ENCODE data around the gene MAP3K7. TPM values are rescaled to one million over a fixed set of nuclear protein-coding genes. Genes with fewer than 3 reads are reported as not detected.
A peak's percentile ranks its signal among the peaks of the same experiment; 100 is the strongest.

MAP3K7 gene
- total and polyA plus RNA-seq, 4 experiments from 2014 or later, result 18.8 to 34.1 (median 28.9) TPM

GRCh38 chr6:90514496-90514895 is 72.4 kb downstream of the MAP3K7 start:
- Histone ChIP-seq H3K4me3 (ENCODE audit: low read length in 2 of 2) (no peak overlapping the region), H3K36me3 (ENCODE audit: insufficient read depth, low read length) (peaks cover 9% of the 10 kb centered on the region), H3K27ac (ENCODE audit: low read depth, low read length) (no peak overlapping the region), H3K27me3 (ENCODE audit: insufficient read depth, low read length) (no peaks in the 10 kb centered on the region), H3K4me1 (ENCODE audit: insufficient read depth, low read length) (no peaks in the 10 kb centered on the region), H3K9me3 (ENCODE audit: control insufficient read depth in 1 of 2, low read length in 2 of 2) (no peaks in the 10 kb centered on the region)
- Mint-ChIP-seq H3K4me3 (no peak overlapping the region), H3K36me3 (peaks cover 61 to 68% of the 10 kb centered on the region in 2 donors), H3K27me3 (no peaks in the 10 kb centered on the region), H3K4me1 (no peaks in the 10 kb centered on the region), H3K27ac (no peak overlapping the region), H3K9me3 (peaks cover 0 to 3% (median 0%) of the 10 kb centered on the region in 8 donors)
- POLR2A ChIA-PET (ENCODE audit: partially characterized antibody), result no interaction called here
- intact Hi-C loops (cut with micrococcal nuclease), result no loop called here
- DNase-seq, result no peak
- CTCF ChIA-PET (ENCODE audit: partially characterized antibody), result no interaction called here

- no peak overlapping the region for H3K27ac Mint-ChIP-seq
- H3K36me3 Mint-ChIP-seq, result peaks cover 27 to 46% of the 10 kb centered on the region in 2 donors
- H3K27me3 Mint-ChIP-seq, result no peaks in the 10 kb centered on the region
- DNase-seq, result no peak
- H3K9me3 Mint-ChIP-seq, result peaks cover 0 to 19% (median 13%) of the 10 kb centered on the region in 8 donors
- H3K4me1 Mint-ChIP-seq, result no peaks in the 10 kb centered on the region
- CTCF ChIA-PET (ENCODE audit: partially characterized antibody), result no interaction called here
- Histone ChIP-seq H3K4me1 (ENCODE audit: insufficient read depth, low read length) (no peaks in the 10 kb centered on the region), H3K27me3 (ENCODE audit: insufficient read depth, low read length) (no peaks in the 10 kb centered on the region), H3K27ac (ENCODE audit: low read depth, low read length) (no peak overlapping the region), H3K9me3 (ENCODE audit: control insufficient read depth in 1 of 2, low read length in 2 of 2) (no peaks in the 10 kb centered on the region), H3K4me3 (ENCODE audit: low read length in 2 of 2) (no peak overlapping the region), H3K36me3 (ENCODE audit: insufficient read depth, low read length) (no peaks in the 10 kb centered on the region)
- POLR2A ChIA-PET (ENCODE audit: partially characterized antibody), result no interaction called here
- intact Hi-C loops (cut with micrococcal nuclease), result no loop called here
- no peak overlapping the region for H3K4me3 Mint-ChIP-seq
These were observed 78.1 kb downstream of the MAP3K7 start for GRCh38 chr6:90508753-90509152.

GRCh38 chr6:90502866-90503407 is 83.9 kb downstream of the MAP3K7 start:
- H3K4me3 ChIP-seq (ENCODE audit: low read length in 2 of 2), result no peak overlapping the region
- Mint-ChIP-seq H3K36me3 (no peaks in the 10 kb centered on the region), H3K4me3 (no peak overlapping the region), H3K27me3 (no peaks in the 10 kb centered on the region), H3K27ac (peak overlapping the region in 3 of 7 donors; percentile 10 to 47 (median 23)), H3K9me3 (peaks cover 0 to 4% (median 0%) of the 10 kb centered on the region in 8 donors), H3K4me1 (peaks cover 0 to 9% (median 6%) of the 10 kb centered on the region in 4 donors)
- H3K36me3 ChIP-seq (ENCODE audit: insufficient read depth, low read length), result no peaks in the 10 kb centered on the region
- ChIA-PET CTCF (ENCODE audit: partially characterized antibody) (no interaction called here), POLR2A (ENCODE audit: partially characterized antibody) (no interaction called here)
- no peak overlapping the region for H3K27ac ChIP-seq (ENCODE audit: low read depth, low read length)
- intact Hi-C loops (cut with micrococcal nuclease), result no loop called here
- H3K4me1 ChIP-seq (ENCODE audit: insufficient read depth, low read length), result no peaks in the 10 kb centered on the region
- peak in 1 of 5 donors; percentile 1 for DNase-seq
- no peaks in the 10 kb centered on the region for H3K27me3 ChIP-seq (ENCODE audit: insufficient read depth, low read length)
- H3K9me3 ChIP-seq (ENCODE audit: control insufficient read depth in 1 of 2, low read length in 2 of 2), result no peaks in the 10 kb centered on the region

GRCh38 chr6:90502381-90502780 is 84.5 kb downstream of the MAP3K7 start:
- peaks cover 0 to 9% (median 6%) of the 10 kb centered on the region in 4 donors for H3K4me1 Mint-ChIP-seq
- H3K9me3 Mint-ChIP-seq, result no peaks in the 10 kb centered on the region
- ChIA-PET CTCF (ENCODE audit: partially characterized antibody) (no interaction called here), POLR2A (ENCODE audit: partially characterized antibody) (no interaction called here)
- Histone ChIP-seq H3K9me3 (ENCODE audit: control insufficient read depth in 1 of 2, low read length in 2 of 2) (no peaks in the 10 kb centered on the region), H3K27ac (ENCODE audit: low read depth, low read length) (no peak overlapping the region), H3K36me3 (ENCODE audit: insufficient read depth, low read length) (no peaks in the 10 kb centered on the region), H3K27me3 (ENCODE audit: insufficient read depth, low read length) (no peaks in the 10 kb centered on the region), H3K4me3 (ENCODE audit: low read length in 2 of 2) (no peak overlapping the region), H3K4me1 (ENCODE audit: insufficient read depth, low read length) (no peaks in the 10 kb centered on the region)
- no peak for DNase-seq
- H3K4me3 Mint-ChIP-seq, result no peak overlapping the region
- no peaks in the 10 kb centered on the region for H3K27me3 Mint-ChIP-seq
- H3K36me3 Mint-ChIP-seq, result no peaks in the 10 kb centered on the region
- intact Hi-C loops (cut with micrococcal nuclease), result no loop called here
- H3K27ac Mint-ChIP-seq, result no peak overlapping the region

- H3K9me3 ChIP-seq (ENCODE audit: control insufficient read depth in 1 of 2, low read length in 2 of 2), result no peaks in the 10 kb centered on the region
- no peaks in the 10 kb centered on the region for H3K9me3 Mint-ChIP-seq
- intact Hi-C loops (cut with micrococcal nuclease), result no loop called here
- H3K27ac Mint-ChIP-seq, result no peak overlapping the region
- no peak overlapping the region for H3K27ac ChIP-seq (ENCODE audit: low read depth, low read length)
- ChIA-PET POLR2A (ENCODE audit: partially characterized antibody) (no interaction called here), CTCF (ENCODE audit: partially characterized antibody) (interaction anchor here (0.7 to 1.6 kb wide), 2 partner anchors 377 to 560 kb away, joined by 4 read pairs; no protein-coding TSS in a partner anchor)
- no peak overlapping the region for H3K4me3 ChIP-seq (ENCODE audit: low read length in 2 of 2)
- H3K4me1 ChIP-seq (ENCODE audit: insufficient read depth, low read length), result no peaks in the 10 kb centered on the region
- no peaks in the 10 kb centered on the region for H3K27me3 ChIP-seq (ENCODE audit: insufficient read depth, low read length)
- H3K4me3 Mint-ChIP-seq, result no peak overlapping the region
- no peaks in the 10 kb centered on the region for H3K36me3 ChIP-seq (ENCODE audit: insufficient read depth, low read length)
- H3K36me3 Mint-ChIP-seq, result no peaks in the 10 kb centered on the region
- H3K4me1 Mint-ChIP-seq, result peaks cover 0 to 9% (median 6%) of the 10 kb centered on the region in 4 donors
- H3K27me3 Mint-ChIP-seq, result no peaks in the 10 kb centered on the region
- DNase-seq, result no peak
These were observed 86.4 kb downstream of the MAP3K7 start for GRCh38 chr6:90500458-90500857.

- H3K27me3 ChIP-seq (ENCODE audit: insufficient read depth, low read length), result no peaks in the 10 kb centered on the region
- no peaks in the 10 kb centered on the region for H3K4me1 ChIP-seq (ENCODE audit: insufficient read depth, low read length)
- no peak for DNase-seq
- no peaks in the 10 kb centered on the region for H3K36me3 ChIP-seq (ENCODE audit: insufficient read depth, low read length)
- H3K27ac ChIP-seq (ENCODE audit: low read depth, low read length), result no peak overlapping the region
- ChIA-PET CTCF (ENCODE audit: partially characterized antibody) (interaction anchor here (1.2 kb wide), 1 partner anchor 18 kb away, joined by 3 read pairs; no protein-coding TSS in a partner anchor), POLR2A (ENCODE audit: partially characterized antibody) (no interaction called here)
- intact Hi-C loops (cut with micrococcal nuclease), result no loop called here
- no peak overlapping the region for H3K4me3 ChIP-seq (ENCODE audit: low read length in 2 of 2)
- Mint-ChIP-seq H3K9me3 (no peaks in the 10 kb centered on the region), H3K36me3 (no peaks in the 10 kb centered on the region), H3K27me3 (peaks cover 9 to 16% of the 10 kb centered on the region in 2 donors), H3K4me3 (no peak overlapping the region), H3K4me1 (peaks cover 0 to 4% (median 0%) of the 10 kb centered on the region in 4 donors), H3K27ac (no peak overlapping the region)
- H3K9me3 ChIP-seq (ENCODE audit: control insufficient read depth in 1 of 2, low read length in 2 of 2), result no peaks in the 10 kb centered on the region
These were observed 89.5 kb downstream of the MAP3K7 start for GRCh38 chr6:90497411-90497810.

- Mint-ChIP-seq H3K27me3 (peaks cover 12 to 21% of the 10 kb centered on the region in 2 donors), H3K27ac (no peak overlapping the region), H3K4me3 (no peak overlapping the region), H3K9me3 (no peaks in the 10 kb centered on the region), H3K4me1 (peaks cover 0 to 4% (median 0%) of the 10 kb centered on the region in 4 donors), H3K36me3 (no peaks in the 10 kb centered on the region)
- Histone ChIP-seq H3K4me1 (ENCODE audit: insufficient read depth, low read length) (no peaks in the 10 kb centered on the region), H3K4me3 (ENCODE audit: low read length in 2 of 2) (no peak overlapping the region), H3K9me3 (ENCODE audit: control insufficient read depth in 1 of 2, low read length in 2 of 2) (no peaks in the 10 kb centered on the region), H3K27ac (ENCODE audit: low read depth, low read length) (no peak overlapping the region), H3K36me3 (ENCODE audit: insufficient read depth, low read length) (no peaks in the 10 kb centered on the region), H3K27me3 (ENCODE audit: insufficient read depth, low read length) (no peaks in the 10 kb centered on the region)
- intact Hi-C loops (cut with micrococcal nuclease), result no loop called here
- CTCF ChIA-PET (ENCODE audit: partially characterized antibody), result interaction anchor here (1.2 kb wide), 1 partner anchor 17 kb away, joined by 3 read pairs; no protein-coding TSS in a partner anchor
- POLR2A ChIA-PET (ENCODE audit: partially characterized antibody), result no interaction called here
- DNase-seq, result no peak
These were observed 90.4 kb downstream of the MAP3K7 start for GRCh38 chr6:90496258-90497016.
